H9 (cell line): ENCODE measurements around the gene CHDH. TPM values are rescaled to one million over a fixed set of nuclear protein-coding genes. Genes with fewer than 3 reads are reported as not detected.

Source experiments
- DNase-seq: peaks from one replicate; pipeline ENCODE4 v3.0.0-alpha.2; 2017
- H2AFZ ChIP-seq: one replicate; pipeline ENCODE4 v1.6.1; 2013; ENCODE audit warnings: mild to moderate bottlenecking, low read length, control low read depth, moderate library complexity
- H2AK5ac ChIP-seq: 2 replicates; pipeline ENCODE4 v1.6.1; 2013; ENCODE audit warnings: low read length, control low read depth, mixed read lengths; ENCODE audit not compliant: insufficient read length
- H2BK120ac ChIP-seq: one replicate; pipeline ENCODE4 v1.6.1; 2013; ENCODE audit warnings: low read depth, mild to moderate bottlenecking, low read length, control low read depth, inconsistent platforms; ENCODE audit not compliant: poor library complexity, severe bottlenecking
- H2BK12ac ChIP-seq: 2 replicates; pipeline ENCODE4 v1.6.1; 2013; ENCODE audit warnings: low read length, control low read depth, mixed read lengths, low read depth; ENCODE audit not compliant: insufficient read length
- H2BK15ac ChIP-seq: 2 replicates; pipeline ENCODE4 v1.6.1; 2013; ENCODE audit warnings: low read depth, low read length, control low read depth
- H2BK20ac ChIP-seq: one replicate; pipeline ENCODE4 v1.6.1; 2013; ENCODE audit warnings: low read depth, mild to moderate bottlenecking, low read length, control low read depth, inconsistent platforms; ENCODE audit not compliant: poor library complexity, severe bottlenecking
- H2BK5ac ChIP-seq: 2 replicates; pipeline ENCODE4 v1.6.1; 2013; ENCODE audit warnings: low read length, control low read depth, mixed read lengths; ENCODE audit not compliant: insufficient read length
- H3K14ac ChIP-seq: 2 replicates; pipeline ENCODE4 v1.6.1; 2013; ENCODE audit warnings: low read length, control low read depth; ENCODE audit not compliant: insufficient read depth
- H3K18ac ChIP-seq: 2 replicates; pipeline ENCODE4 v1.6.1; 2013; ENCODE audit warnings: low read depth, mild to moderate bottlenecking, mixed read lengths, low read length, control low read depth; ENCODE audit not compliant: insufficient read length
- H3K23ac ChIP-seq: 2 replicates; pipeline ENCODE4 v1.6.1; 2013; ENCODE audit warnings: low read length, control low read depth, mixed read lengths, low read depth; ENCODE audit not compliant: insufficient read length
- H3K23me2 ChIP-seq: 2 replicates; pipeline ENCODE4 v1.6.1; 2013; ENCODE audit warnings: low read depth, mild to moderate bottlenecking, mixed read lengths, low read length, control low read depth; ENCODE audit not compliant: insufficient read length, poor library complexity, severe bottlenecking
- H3K27ac ChIP-seq: 2 replicates; pipeline ENCODE4 v1.5.1; 2013; ENCODE audit warnings: low read length, control low read depth, mixed read lengths, low read depth; ENCODE audit not compliant: insufficient read length
- H3K27me3 ChIP-seq: 2 replicates; pipeline ENCODE4 v1.6.1; 2013; ENCODE audit warnings: low read length, control low read depth, inconsistent platforms; ENCODE audit not compliant: insufficient read depth
- H3K4ac ChIP-seq: 2 replicates; pipeline ENCODE4 v1.6.1; 2013; ENCODE audit warnings: low read depth, mild to moderate bottlenecking, control low read depth, inconsistent platforms, low read length, moderate library complexity
- H3K4me1 ChIP-seq: 2 replicates; pipeline ENCODE4 v1.6.1; 2013; ENCODE audit warnings: low read length, control low read depth, inconsistent platforms; ENCODE audit not compliant: insufficient read depth
- H3K4me2 ChIP-seq: 2 replicates; pipeline ENCODE4 v1.6.1; 2013; ENCODE audit warnings: low read length, control low read depth, mixed read lengths; ENCODE audit not compliant: insufficient read length, insufficient read depth
- H3K56ac ChIP-seq: 2 replicates; pipeline ENCODE4 v1.6.1; 2013; ENCODE audit warnings: low read depth, mild to moderate bottlenecking, mixed read lengths, low read length, control low read depth; ENCODE audit not compliant: insufficient read length
- H3K79me1 ChIP-seq: 2 replicates; pipeline ENCODE4 v1.6.1; 2013; ENCODE audit warnings: low read depth, mild to moderate bottlenecking, moderate library complexity, low read length, control low read depth, inconsistent platforms; ENCODE audit not compliant: insufficient read depth, poor library complexity, severe bottlenecking
- H3K79me2 ChIP-seq: 2 replicates; pipeline ENCODE4 v1.6.1; 2013; ENCODE audit warnings: low read length, control low read depth, inconsistent platforms; ENCODE audit not compliant: insufficient read depth
- H3K9ac ChIP-seq: 2 replicates; pipeline ENCODE4 v1.6.1; 2013; ENCODE audit warnings: low read length, control low read depth, mixed read lengths; ENCODE audit not compliant: insufficient read length; ENCODE audit errors: extremely low read depth
- H3K9me3 ChIP-seq: one replicate; pipeline ENCODE4 v1.6.1; 2013; ENCODE audit warnings: low read depth, low read length, inconsistent platforms; ENCODE audit not compliant: control insufficient read depth
- H3T11ph ChIP-seq: one replicate; pipeline ENCODE4 v1.6.1; 2013; ENCODE audit warnings: mild to moderate bottlenecking, low read length, control low read depth, inconsistent platforms
- H4K20me1 ChIP-seq: one replicate; pipeline ENCODE4 v1.6.1; 2013; ENCODE audit not compliant: control insufficient read depth, insufficient read length, insufficient read depth
- H4K5ac ChIP-seq: 2 replicates; pipeline ENCODE4 v1.6.1; 2013; ENCODE audit warnings: low read depth, mild to moderate bottlenecking, mixed read lengths, low read length, control low read depth; ENCODE audit not compliant: insufficient read length
- H4K8ac ChIP-seq: replicated peaks from 2 replicates; pipeline ENCODE4 v1.6.1; 2013; ENCODE audit warnings: low read length, control low read depth, mixed read lengths, low read depth; ENCODE audit not compliant: insufficient read length
- H4K91ac ChIP-seq: 2 replicates; pipeline ENCODE4 v1.6.1; 2013; ENCODE audit warnings: low read depth, mild to moderate bottlenecking, moderate library complexity, mixed read lengths, low read length, control low read depth; ENCODE audit not compliant: insufficient read length
- H3K27ac Mint-ChIP-seq, 3 experiments: 2 replicates in 2 of 3; 3 replicates in 1 of 3; pipeline ENCODE4 v1.8.0; 2020 to 2021; ENCODE audit warnings: mixed read lengths in 3 of 3, mild to moderate bottlenecking in 1 of 3, moderate library complexity in 1 of 3
- H3K27me3 Mint-ChIP-seq: 2 replicates; pipeline ENCODE4 v1.8.0; 2021; ENCODE audit warnings: low read depth, mild to moderate bottlenecking, moderate library complexity, mixed read lengths
- H3K36me3 Mint-ChIP-seq, 3 experiments: 2 replicates in 2 of 3; 3 replicates in 1 of 3; pipeline ENCODE4 v1.8.0; 2020 to 2021; ENCODE audit warnings: low read depth in 3 of 3, mixed read lengths in 3 of 3; ENCODE audit not compliant: insufficient read depth in 1 of 3
- H3K4me1 Mint-ChIP-seq, 2 experiments: 2 replicates each; pipeline ENCODE4 v1.8.0; 2020; ENCODE audit warnings: mixed read lengths in 2 of 2
- H3K4me3 Mint-ChIP-seq, 2 experiments: 2 replicates in 1 of 2; 3 replicates in 1 of 2; pipeline ENCODE4 v1.8.0; 2020 to 2021; ENCODE audit warnings: mild to moderate bottlenecking in 2 of 2, mixed read lengths in 2 of 2, moderate library complexity in 1 of 2
- H3K9me3 Mint-ChIP-seq, 2 experiments: 2 replicates in 1 of 2; 3 replicates in 1 of 2; pipeline ENCODE4 v1.8.0; 2020; ENCODE audit warnings: mild to moderate bottlenecking in 2 of 2, mixed read lengths in 2 of 2, moderate library complexity in 1 of 2
- CTCF ChIP-seq: fragments of 200-600 bp; sonication (generic); conservative IDR thresholded peaks from 3 replicates; pipeline ENCODE4 v1.8.0; 2021; ENCODE audit warnings: antibody characterized with exemption, mild to moderate bottlenecking
- WGBS: extraction: QIAGEN DNeasy Blood & Tissue Kit; methylation state at CpG from one replicate; pipeline ENCODE4 v1.1.7; 2013; ENCODE audit warnings: missing lambda C conversion rate, low lambda C conversion rate, mixed read lengths; ENCODE audit not compliant: insufficient read length; ENCODE audit errors: extremely low coverage; 5-methylcytosine and 5-hydroxymethylcytosine counted together
- total RNA-seq: library from RNA; stranded (reverse); gene quantifications from 2 replicates; pipeline ENCODE4 v1.2.1, GENCODE V29; 2021

The CHDH gene
- total RNA-seq, 1 experiment from 2014 or later = 11.0 TPM

DNA sequence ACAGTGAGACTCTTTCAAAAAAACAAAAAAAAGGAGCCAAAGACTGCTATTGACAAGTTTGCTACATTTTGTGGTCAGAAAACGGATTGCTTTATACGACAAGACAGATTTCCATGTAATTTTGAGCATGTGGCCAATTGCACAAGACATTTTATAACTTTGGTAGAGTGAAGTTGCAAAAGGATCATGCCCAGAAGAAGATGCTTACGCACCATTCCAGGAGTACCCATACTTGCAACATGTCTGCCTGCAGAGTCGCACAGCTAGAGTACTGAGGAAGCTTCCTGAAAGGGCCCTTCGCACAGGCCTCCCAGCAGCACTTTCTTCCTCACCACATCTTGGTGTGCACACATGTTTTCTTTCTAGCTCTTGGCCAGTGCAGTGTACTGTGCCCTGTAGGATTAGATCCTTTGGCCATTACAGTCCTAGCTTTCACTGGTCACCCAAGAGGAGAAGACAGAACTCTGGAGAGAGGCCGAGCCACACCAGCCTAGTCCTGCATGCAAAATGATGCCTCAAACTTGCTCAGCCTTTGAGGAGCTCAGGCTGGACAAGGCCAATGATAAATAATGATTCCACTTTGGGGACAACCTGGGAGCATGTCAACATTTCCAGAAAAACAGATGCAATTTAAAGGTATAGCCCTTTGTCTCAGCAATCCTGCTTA, 11.7 kb downstream of the CHDH start:
- H3T11ph ChIP-seq = no peak overlapping the region
- H3K9me3 Mint-ChIP-seq = no peaks in the 10 kb centered on the region
- no peak overlapping the region for H2AFZ ChIP-seq
- H3K27me3 ChIP-seq = no peaks in the 10 kb centered on the region
- H3K79me2 ChIP-seq = no peaks in the 10 kb centered on the region
- H3K18ac ChIP-seq = no peak overlapping the region
- no peak overlapping the region for H3K56ac ChIP-seq
- H2BK20ac ChIP-seq = no peak overlapping the region
- H2AK5ac ChIP-seq = no peak overlapping the region
- no CpG with 5 or more reads among the region's 6 CpGs for WGBS
- no peaks in the 10 kb centered on the region for H3K9me3 ChIP-seq
- H3K4me1 Mint-ChIP-seq = peaks cover 0 to 2% of the 10 kb centered on the region in 2 experiments; a peak in 1 of 4 replicates
- no peaks in the 10 kb centered on the region for H3K4me1 ChIP-seq
- no peak overlapping the region for H2BK5ac ChIP-seq
- no peak overlapping the region for H2BK12ac ChIP-seq
- no peak overlapping the region for H3K4ac ChIP-seq
- H4K91ac ChIP-seq = no peak overlapping the region
- no peak overlapping the region for H4K8ac ChIP-seq
- H2BK15ac ChIP-seq = no peak overlapping the region
- H3K27ac Mint-ChIP-seq = no peak overlapping the region
- peaks cover 0 to 23% (median 5%) of the 10 kb centered on the region in 3 experiments; a peak in 6 of 7 replicates for H3K36me3 Mint-ChIP-seq
- no peak overlapping the region for H3K27ac ChIP-seq
- H3K9ac ChIP-seq = no peak overlapping the region
- no peak overlapping the region for H3K14ac ChIP-seq
- no peak overlapping the region for H3K4me3 Mint-ChIP-seq
- no peaks in the 10 kb centered on the region for H3K27me3 Mint-ChIP-seq
- H3K23me2 ChIP-seq = no peaks in the 10 kb centered on the region
- H3K23ac ChIP-seq = no peak overlapping the region
- no peak overlapping the region for H4K5ac ChIP-seq
- no peaks in the 10 kb centered on the region for H3K79me1 ChIP-seq
- no peak for DNase-seq
- no peak for TF ChIP-seq CTCF
- no peak overlapping the region for H3K4me2 ChIP-seq
- no peak overlapping the region for H2BK120ac ChIP-seq
- H4K20me1 ChIP-seq = no peaks in the 10 kb centered on the region
